Measurements from ENCODE around the gene PTPRCAP. TPM values are rescaled to one million over a fixed set of nuclear protein-coding genes. Genes with fewer than 3 reads are reported as not detected.
A peak's percentile ranks its signal among the peaks of the same experiment; 100 is the strongest.

The PTPRCAP gene
- total and polyA plus RNA-seq, 9 of the 15 experiments (the other 6 are each of a cell fraction or from before 2014, with no cell fraction given): 0.22 to 2.0 (median 1.1) TPM; not detected in 4

- TF ChIP-seq CREB5 (CRISPR knock-in tag; IDR thresholded peaks at IDR 0.05): no peak
- no peak for TF ChIP-seq RBM39 (optimal IDR thresholded peaks at IDR 0.05; ENCODE audit: low read depth, low read length)
- no peak for TF ChIP-seq HMG20B (CRISPR knock-in tag; IDR thresholded peaks at IDR 0.05)
- TF ChIP-seq ZNF239 (CRISPR knock-in tag; IDR thresholded peaks at IDR 0.05): peak; percentile 20; the same call in 1 of the 2 replicates
- TF ChIP-seq NRF1 (conservative IDR thresholded peaks at IDR 0.05 in 1 of 2, IDR thresholded peaks at IDR 0.05 in 1 of 2): peak in 1 of 2 experiments; percentile 38; a peak in 1 of 4 replicates
- TF ChIP-seq MAFG (tag; conservative IDR thresholded peaks at IDR 0.05): 0 out of 2 replicates have a peak, but pooled peaks have one; percentile 26
- no peak for TF ChIP-seq ILF3 (IDR thresholded peaks at IDR 0.05; ENCODE audit: borderline replicate concordance)
- peak in 1 of 2 experiments; percentile 12; a peak in 1 of 4 replicates for TF ChIP-seq TBL1XR1 (IDR thresholded peaks at IDR 0.05; ENCODE audit: low read length in 2 of 2)
- TF ChIP-seq HEY1 (CRISPR knock-in tag; IDR thresholded peaks at IDR 0.05; ENCODE audit: borderline replicate concordance): no peak
- TF ChIP-seq SIN3B (IDR thresholded peaks at IDR 0.05; ENCODE audit: low read depth): no peak
- no peak for TF ChIP-seq TRIM28 (IDR thresholded peaks at IDR 0.05)
- TF ChIP-seq ATF1 (CRISPR knock-in tag; IDR thresholded peaks at IDR 0.05): peak; percentile 72; the same call in 1 of the 2 replicates
- TF ChIP-seq ATF1 (tag; IDR thresholded peaks at IDR 0.05): peak; percentile 95
- TF ChIP-seq RHOXF2B (CRISPR knock-in tag; conservative IDR thresholded peaks at IDR 0.05): 0 out of 2 replicates have a peak, but pooled peaks have one; percentile 23
- no peak for TF ChIP-seq FOXP4 (CRISPR knock-in tag; IDR thresholded peaks at IDR 0.05; ENCODE audit: borderline replicate concordance)
- peak; percentile 62; the same call in 1 of the 2 replicates for TF ChIP-seq ZKSCAN8 (CRISPR knock-in tag; IDR thresholded peaks at IDR 0.05)
- TF ChIP-seq SP1 (CRISPR knock-in tag; IDR thresholded peaks at IDR 0.05): 0 out of 2 replicates have a peak, but pooled peaks have one; percentile 23
- TF ChIP-seq ZNF583 (CRISPR knock-in tag; IDR thresholded peaks at IDR 0.05): peak; percentile 66; the same call in 1 of the 2 replicates
- no peak for TF ChIP-seq E2F5 (CRISPR knock-in tag; IDR thresholded peaks at IDR 0.05)
- TF ChIP-seq ESRRA (IDR thresholded peaks at IDR 0.05; ENCODE audit: borderline replicate concordance, low read depth): 0 out of 2 replicates have a peak, but pooled peaks have one; percentile 25
- TF ChIP-seq MAFK (IDR thresholded peaks at IDR 0.05; ENCODE audit: low read length): no peak
- 0 out of 2 replicates have a peak, but pooled peaks have one; percentile 60 for TF ChIP-seq CREB3L1 (IDR thresholded peaks at IDR 0.05; ENCODE audit: borderline replicate concordance, low read depth)
- TF ChIP-seq MTA1 (IDR thresholded peaks at IDR 0.05; ENCODE audit: borderline replicate concordance): peak; percentile 95
These were observed 26.4 kb upstream of the PTPRCAP start (continued) for GRCh38 chr11:67463680-67464410.
